Type B pancreatic cell (in vitro differentiated cells): Measurements from ENCODE around the gene LDLRAD4. TPM values are rescaled to one million over a fixed set of nuclear protein-coding genes. Genes with fewer than 3 reads are reported as not detected.
"Not testable (repeated sequence)": the region's sequence is repeated elsewhere in the genome, so short reads cannot be mapped to it uniquely, and the experiment has no call there.

Source experiments
- DNase-seq: peaks from one replicate; pipeline ENCODE4 v3.0.0; 2021; ENCODE audit warnings: mixed read lengths; ENCODE audit not compliant: unreplicated experiment; ENCODE audit errors: extremely low spot score
- H3K27ac Mint-ChIP-seq: 2 replicates; pipeline ENCODE4 v1.8.0; 2021; ENCODE audit warnings: mild to moderate bottlenecking, mixed read lengths
- H3K27me3 Mint-ChIP-seq: 2 replicates; pipeline ENCODE4 v1.8.0; 2021; ENCODE audit warnings: mixed read lengths
- H3K36me3 Mint-ChIP-seq: 2 replicates; pipeline ENCODE4 v1.8.0; 2021; ENCODE audit warnings: mixed read lengths
- H3K4me1 Mint-ChIP-seq: one replicate; pipeline ENCODE4 v1.8.0; 2021; ENCODE audit warnings: mixed read lengths; ENCODE audit not compliant: unreplicated experiment
- H3K4me3 Mint-ChIP-seq: 2 replicates; pipeline ENCODE4 v1.8.0; 2021; ENCODE audit warnings: mild to moderate bottlenecking, mixed read lengths
- H3K9me3 Mint-ChIP-seq: 2 replicates; pipeline ENCODE4 v1.8.0; 2021; ENCODE audit warnings: mixed read lengths
- total RNA-seq: library from RNA; stranded (reverse); gene quantifications from 2 replicates; pipeline ENCODE4 v1.2.1, GENCODE V29; 2021; ENCODE audit warnings: low replicate concordance
- TF ChIP-seq, protein P1 (sequence below): fragments of 200-600 bp; sonication (generic); conservative IDR thresholded peaks from 2 replicates; pipeline ENCODE4 v1.5.0; 2021; ENCODE audit warnings: antibody characterized with exemption, mild to moderate bottlenecking

The LDLRAD4 gene
- total RNA-seq, 1 donor from 2014 or later: 2.4 TPM

DNA sequence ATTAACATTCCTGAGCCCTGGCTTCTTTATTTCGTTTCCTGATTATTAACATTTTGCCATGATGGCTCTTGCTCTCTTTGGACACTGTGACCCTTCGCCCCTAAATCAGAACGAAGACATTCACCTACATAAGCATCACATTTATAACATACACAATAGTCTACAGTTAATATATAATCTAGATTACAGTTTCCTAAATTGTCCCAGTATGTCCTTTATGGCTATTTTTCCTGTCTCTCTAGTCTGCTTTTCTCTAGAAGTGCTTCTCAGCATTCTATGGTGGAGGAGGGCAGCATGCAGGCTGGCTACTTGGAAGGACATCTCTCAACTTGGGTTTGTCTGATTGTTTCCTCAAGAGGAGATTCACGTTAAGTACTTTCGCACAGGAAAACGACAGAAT, 457.9 kb downstream of the LDLRAD4 start:
- TF ChIP-seq, protein P1, sequence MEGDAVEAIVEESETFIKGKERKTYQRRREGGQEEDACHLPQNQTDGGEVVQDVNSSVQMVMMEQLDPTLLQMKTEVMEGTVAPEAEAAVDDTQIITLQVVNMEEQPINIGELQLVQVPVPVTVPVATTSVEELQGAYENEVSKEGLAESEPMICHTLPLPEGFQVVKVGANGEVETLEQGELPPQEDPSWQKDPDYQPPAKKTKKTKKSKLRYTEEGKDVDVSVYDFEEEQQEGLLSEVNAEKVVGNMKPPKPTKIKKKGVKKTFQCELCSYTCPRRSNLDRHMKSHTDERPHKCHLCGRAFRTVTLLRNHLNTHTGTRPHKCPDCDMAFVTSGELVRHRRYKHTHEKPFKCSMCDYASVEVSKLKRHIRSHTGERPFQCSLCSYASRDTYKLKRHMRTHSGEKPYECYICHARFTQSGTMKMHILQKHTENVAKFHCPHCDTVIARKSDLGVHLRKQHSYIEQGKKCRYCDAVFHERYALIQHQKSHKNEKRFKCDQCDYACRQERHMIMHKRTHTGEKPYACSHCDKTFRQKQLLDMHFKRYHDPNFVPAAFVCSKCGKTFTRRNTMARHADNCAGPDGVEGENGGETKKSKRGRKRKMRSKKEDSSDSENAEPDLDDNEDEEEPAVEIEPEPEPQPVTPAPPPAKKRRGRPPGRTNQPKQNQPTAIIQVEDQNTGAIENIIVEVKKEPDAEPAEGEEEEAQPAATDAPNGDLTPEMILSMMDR: no peak
- peaks cover 5% of the 10 kb centered on the region for H3K4me1 Mint-ChIP-seq
- H3K9me3 Mint-ChIP-seq: no peaks in the 10 kb centered on the region
- no peak for DNase-seq
- H3K27ac Mint-ChIP-seq: peak overlapping the region; percentile 48
- H3K36me3 Mint-ChIP-seq: peaks cover 5% of the 10 kb centered on the region
- H3K27me3 Mint-ChIP-seq: no peaks in the 10 kb centered on the region
- no peak overlapping the region for H3K4me3 Mint-ChIP-seq

DNA sequence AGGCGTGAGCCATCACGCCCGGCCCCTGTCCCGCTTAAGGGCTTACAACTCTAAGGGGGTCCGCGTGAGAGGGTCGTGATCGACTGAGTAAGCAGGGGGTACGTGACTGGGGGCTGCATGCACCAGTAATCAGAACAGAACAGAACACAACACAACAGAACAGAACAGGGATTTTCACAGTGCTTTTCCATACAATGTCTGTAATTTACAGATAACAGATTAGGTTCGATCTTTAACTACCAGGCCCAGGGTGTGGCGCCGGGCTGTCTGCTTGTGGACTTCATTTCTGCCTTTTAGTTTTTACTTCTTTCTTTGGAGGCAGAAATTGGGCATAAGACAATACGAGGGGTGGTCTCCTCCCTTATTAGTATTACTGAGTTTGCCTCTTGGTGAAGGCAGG, 458.8 kb downstream of the LDLRAD4 start:
- not testable (repeated sequence) for H3K4me1 Mint-ChIP-seq, H3K27me3 Mint-ChIP-seq, H3K9me3 Mint-ChIP-seq, H3K27ac Mint-ChIP-seq, H3K36me3 Mint-ChIP-seq, H3K4me3 Mint-ChIP-seq, DNase-seq

DNA sequence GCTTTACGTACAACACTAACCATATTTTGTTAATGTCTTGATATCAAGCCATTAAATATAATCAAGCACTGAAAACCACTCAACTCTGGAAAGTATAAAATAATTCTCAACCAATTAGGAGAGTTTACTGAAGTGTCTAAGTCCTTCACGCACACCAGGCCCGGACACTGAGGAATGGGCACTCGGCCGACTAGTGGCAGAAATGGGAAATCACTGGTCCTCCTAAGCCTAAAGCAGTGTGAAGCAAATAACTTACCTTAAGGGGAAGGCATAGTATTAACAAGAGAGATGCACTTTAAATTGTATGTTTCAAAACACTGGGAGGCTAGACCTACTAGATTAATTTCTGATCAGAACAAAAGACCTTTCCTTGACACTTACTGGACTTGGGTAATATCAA, 462.1 kb downstream of the LDLRAD4 start:
- no peak overlapping the region for H3K27ac Mint-ChIP-seq
- H3K27me3 Mint-ChIP-seq: no peaks in the 10 kb centered on the region
- no peaks in the 10 kb centered on the region for H3K9me3 Mint-ChIP-seq
- no peak for DNase-seq
- peaks cover 5% of the 10 kb centered on the region for H3K4me1 Mint-ChIP-seq
- H3K4me3 Mint-ChIP-seq: no peak overlapping the region
- TF ChIP-seq, protein P1: peak; percentile 79
- peaks cover 13% of the 10 kb centered on the region for H3K36me3 Mint-ChIP-seq

DNA sequence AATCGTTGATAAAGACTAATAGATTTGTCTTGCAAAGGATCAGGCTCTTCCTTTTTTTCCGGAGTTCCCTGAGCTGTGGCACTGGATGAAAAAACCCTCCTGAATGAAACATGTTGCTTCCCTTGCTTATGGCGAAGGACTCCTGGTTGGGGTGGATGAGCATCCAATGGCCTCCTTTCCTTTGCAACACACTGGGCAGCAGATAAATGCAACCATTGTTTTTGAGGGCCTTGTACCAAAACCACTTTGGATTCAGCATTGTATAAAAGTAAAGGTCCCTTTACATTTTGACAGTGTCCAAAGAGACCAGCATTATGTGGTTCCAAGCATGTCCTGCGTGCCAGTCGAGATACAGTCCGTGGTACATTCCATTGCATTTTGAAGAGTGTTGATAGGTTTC, 463.1 kb downstream of the LDLRAD4 start:
- H3K27me3 Mint-ChIP-seq: no peaks in the 10 kb centered on the region
- H3K36me3 Mint-ChIP-seq: peaks cover 13% of the 10 kb centered on the region
- no peaks in the 10 kb centered on the region for H3K9me3 Mint-ChIP-seq
- H3K4me1 Mint-ChIP-seq: peaks cover under 1% of the 10 kb centered on the region
- no peak overlapping the region for H3K27ac Mint-ChIP-seq
- TF ChIP-seq, protein P1: no peak
- DNase-seq: no peak
- no peak overlapping the region for H3K4me3 Mint-ChIP-seq

DNA sequence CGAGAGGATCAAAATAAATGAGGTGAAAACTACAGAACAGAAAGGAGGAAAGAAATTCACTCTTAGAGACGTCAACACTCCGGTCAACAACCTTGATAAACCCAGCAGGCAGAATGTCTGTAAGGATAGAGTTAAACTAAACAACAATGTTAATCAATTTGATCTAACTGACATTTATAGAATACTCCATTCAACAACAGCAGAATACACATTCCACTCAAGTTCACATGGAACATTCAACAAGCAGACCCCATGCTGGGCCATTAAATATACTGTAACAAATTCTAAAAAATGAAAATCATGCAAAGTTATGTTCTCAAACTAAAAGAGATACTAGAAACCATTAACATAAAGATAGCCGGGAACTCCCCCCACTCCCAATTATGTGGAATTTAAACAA, 466.0 kb downstream of the LDLRAD4 start:
- DNase-seq: no peak
- TF ChIP-seq, protein P1: no peak
- Mint-ChIP-seq H3K9me3 (peaks cover 4% of the 10 kb centered on the region), H3K4me3 (no peak overlapping the region), H3K27ac (no peak overlapping the region), H3K27me3 (no peaks in the 10 kb centered on the region), H3K36me3 (peaks cover 25% of the 10 kb centered on the region), H3K4me1 (no peaks in the 10 kb centered on the region)

DNA sequence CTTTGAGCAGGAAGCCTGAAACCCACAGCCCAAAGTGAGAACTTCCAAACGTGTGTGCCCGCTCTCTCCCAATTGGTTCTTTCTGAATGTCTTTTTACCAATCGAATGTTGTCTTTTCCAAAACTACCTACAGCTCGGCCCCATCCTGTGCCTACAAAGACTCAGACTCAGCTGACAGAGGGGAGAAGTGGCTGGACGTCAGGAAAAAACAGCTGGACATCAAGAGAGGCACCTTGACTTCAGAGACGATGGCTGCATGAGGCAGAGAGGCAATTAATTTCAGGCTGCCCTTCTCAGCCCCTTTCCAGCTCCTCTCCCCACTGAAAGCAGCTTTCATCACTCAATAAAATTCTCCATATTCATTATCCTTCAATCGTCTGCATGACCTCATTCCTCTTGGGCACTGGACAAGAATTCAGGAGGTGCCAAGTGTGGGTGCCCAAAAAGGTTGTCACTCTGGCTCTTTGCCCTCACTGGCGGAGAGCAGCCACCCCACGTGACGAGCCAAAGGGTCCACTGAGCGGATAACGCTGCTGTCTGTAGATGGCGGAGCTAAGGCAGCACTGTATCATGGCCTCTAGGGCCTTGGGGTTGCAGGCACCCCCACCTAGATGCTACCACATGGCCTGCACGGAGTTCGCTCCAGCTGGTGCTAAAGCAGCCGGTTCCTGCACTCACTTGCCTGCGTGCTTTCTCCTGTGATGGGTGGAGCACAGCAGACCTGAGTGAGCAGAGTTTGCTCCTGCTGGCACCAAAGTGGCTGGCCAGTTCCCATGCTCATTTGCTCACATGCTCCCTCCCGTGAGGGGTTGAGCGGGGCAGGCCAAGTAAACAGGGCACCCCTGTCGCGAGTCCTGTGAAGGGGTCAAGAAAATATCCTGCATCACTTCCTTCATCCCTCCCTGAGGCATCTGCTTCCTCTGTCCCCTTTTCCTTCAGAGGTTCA, 469.9 kb downstream of the LDLRAD4 start:
- Mint-ChIP-seq H3K27me3 (no peaks in the 10 kb centered on the region), H3K36me3 (peaks cover 22% of the 10 kb centered on the region), H3K27ac (no peak overlapping the region), H3K4me3 (no peak overlapping the region), H3K4me1 (no peaks in the 10 kb centered on the region), H3K9me3 (peaks cover 4% of the 10 kb centered on the region)
- TF ChIP-seq, protein P1: no peak
- DNase-seq: no peak

DNA sequence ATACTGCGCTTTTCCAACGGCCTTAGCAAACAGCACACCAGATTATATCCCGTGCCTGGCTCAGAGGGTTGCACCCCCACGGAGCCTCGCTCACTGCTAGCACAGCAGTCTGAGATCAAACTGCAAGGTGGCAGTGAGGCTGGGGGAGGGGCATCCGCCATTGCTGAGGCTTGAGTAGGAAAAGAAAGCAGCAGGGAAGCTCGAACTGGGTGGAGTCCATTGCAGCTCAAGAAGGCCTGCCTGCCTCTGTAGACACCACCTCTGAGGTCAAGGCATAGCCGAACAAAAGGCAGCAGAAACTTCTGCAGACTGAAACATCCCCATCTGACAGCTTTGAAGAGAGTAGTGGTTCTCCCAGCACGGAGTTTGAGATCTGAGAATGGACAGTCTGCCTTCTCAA, 471.5 kb downstream of the LDLRAD4 start:
- H3K9me3 Mint-ChIP-seq: not testable (repeated sequence)

DNA sequence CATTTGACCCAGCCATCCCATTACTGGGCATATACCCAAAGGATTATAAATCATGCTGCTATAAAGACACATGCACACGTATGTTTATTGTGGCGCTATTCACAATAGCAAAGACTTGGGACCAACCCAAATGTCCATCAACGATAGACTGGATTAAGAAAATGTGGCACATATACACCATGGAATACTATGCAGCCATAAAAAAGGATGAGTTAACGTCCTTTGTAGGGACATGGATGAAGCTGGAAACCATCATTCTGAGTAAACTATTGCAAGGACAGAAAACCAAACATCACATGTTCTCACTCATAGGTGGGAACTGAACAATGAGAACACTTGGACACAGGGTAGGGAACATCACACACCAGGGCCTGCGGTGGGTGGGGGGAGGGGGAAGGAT, 476.8 kb downstream of the LDLRAD4 start:
- Mint-ChIP-seq H3K36me3 (peaks cover 14% of the 10 kb centered on the region), H3K9me3 (peaks cover 12% of the 10 kb centered on the region)
- not testable (repeated sequence) for H3K4me1 Mint-ChIP-seq, H3K27me3 Mint-ChIP-seq, H3K27ac Mint-ChIP-seq, DNase-seq, H3K4me3 Mint-ChIP-seq

More for the DNA sequence above, 471.5 kb downstream of the LDLRAD4 start:
- H3K4me1 Mint-ChIP-seq, H3K27ac Mint-ChIP-seq, H3K4me3 Mint-ChIP-seq, H3K27me3 Mint-ChIP-seq, DNase-seq: not testable (repeated sequence)
- H3K36me3 Mint-ChIP-seq: peaks cover 15% of the 10 kb centered on the region
